GM12878 (cell line): ENCODE data around the gene PHF3.

Experiments
- ASH2L ChIP-seq: fragments of 300-600, 200-600 bp; sonication (generic); IDR thresholded peaks from 2 replicates; pipeline ENCODE4 v1.6.1; 2017; ENCODE audit warnings: low read depth, mild to moderate bottlenecking, borderline replicate concordance
- BHLHE40 ChIP-seq, 2 experiments: fragments of 450-650 bp in 1 of 2; IDR thresholded peaks; 2 replicates each; pipeline ENCODE4 v1.6.1; 2011 to 2017; ENCODE audit warnings: low read depth in 2 of 2, borderline replicate concordance in 1 of 2, improper control_type of control experiment in 1 of 2, low read length in 1 of 2, mild to moderate bottlenecking in 1 of 2
- CBX5 ChIP-seq: sonication (generic); IDR thresholded peaks from 2 replicates; pipeline ENCODE4 v1.6.1; 2016; ENCODE audit warnings: low read depth, moderate library complexity, mild to moderate bottlenecking, inconsistent platforms
- CREB1 ChIP-seq: IDR thresholded peaks from 2 replicates; pipeline ENCODE4 v1.6.1; 2012; ENCODE audit warnings: low read depth, mild to moderate bottlenecking, inconsistent platforms
- CTCF ChIP-seq, 3 experiments: IDR thresholded peaks in 2 of 3; conservative IDR thresholded peaks in 1 of 3; 2 replicates each; pipeline ENCODE4 v1.5.1; 2011; ENCODE audit warnings: low read depth in 3 of 3, low read length in 3 of 3, mild to moderate bottlenecking in 3 of 3, control low read depth in 2 of 3, moderate library complexity in 2 of 3, inconsistent platforms in 1 of 3, mixed read lengths in 1 of 3; ENCODE audit not compliant: control insufficient read depth in 2 of 3, insufficient read depth in 1 of 3; ENCODE audit errors: extremely low read depth in 1 of 3
- EP300 ChIP-seq, 2 experiments: fragments of 150-350 bp in 1 of 2; IDR thresholded peaks; 2 replicates each; pipeline ENCODE4 v1.6.1; 2011 to 2012; ENCODE audit warnings: low read depth in 2 of 2, low read length in 2 of 2, borderline replicate concordance in 1 of 2, improper control_type of control experiment in 1 of 2, inconsistent platforms in 1 of 2; ENCODE audit not compliant: control insufficient read depth in 1 of 2
- EZH2 ChIP-seq: IDR thresholded peaks from 2 replicates; pipeline ENCODE4 v1.6.1; 2012; ENCODE audit warnings: low read depth, mild to moderate bottlenecking, control low read depth, inconsistent platforms, low read length, borderline replicate concordance; ENCODE audit not compliant: control insufficient read depth
- HDAC2 ChIP-seq: fragments of 200-600 bp; sonication (generic); IDR thresholded peaks from 2 replicates; pipeline ENCODE4 v1.6.1; 2017
- IKZF1 ChIP-seq: fragments of 450-650 bp; conservative IDR thresholded peaks from 2 replicates; pipeline ENCODE4 v1.6.1; 2017; ENCODE audit warnings: antibody characterized with exemption, mild to moderate bottlenecking
- JUNB ChIP-seq: IDR thresholded peaks from 2 replicates; pipeline ENCODE4 v1.6.1; 2016; ENCODE audit warnings: antibody characterized with exemption, mild to moderate bottlenecking
- MLLT1 ChIP-seq: fragments of 450-650 bp; IDR thresholded peaks from 2 replicates; pipeline ENCODE4 v1.6.1; 2016; ENCODE audit warnings: mild to moderate bottlenecking
- POLR2A ChIP-seq: IDR thresholded peaks from 2 replicates; pipeline ENCODE4 v1.6.1; 2011; ENCODE audit warnings: low read depth, mild to moderate bottlenecking, low read length

GRCh38 chr6:63671098-63671754 lies 35.6 kb downstream of the PHF3 start:
- no peak for TF ChIP-seq CTCF (IDR thresholded peaks at IDR 0.05 in 2 of 3, conservative IDR thresholded peaks at IDR 0.05 in 1 of 3; ENCODE audit: control insufficient read depth in 2 of 3, extremely low read depth in 1 of 3, insufficient read depth in 1 of 3, low read depth in 3 of 3, low read length in 3 of 3)
- no peak for TF ChIP-seq CBX5
- no peak for TF ChIP-seq CREB1
- TF ChIP-seq EP300 (IDR thresholded peaks at IDR 0.05; ENCODE audit: borderline replicate concordance in 1 of 2, control insufficient read depth in 1 of 2, low read depth in 2 of 2, low read length in 2 of 2): no peak
- TF ChIP-seq ASH2L: no peak
- no peak for TF ChIP-seq EZH2
- no peak for TF ChIP-seq IKZF1
- TF ChIP-seq HDAC2: no peak
- TF ChIP-seq POLR2A: no peak
- no peak for TF ChIP-seq BHLHE40 (IDR thresholded peaks at IDR 0.05; ENCODE audit: borderline replicate concordance in 1 of 2, low read depth in 2 of 2, low read length in 1 of 2)
- TF ChIP-seq JUNB: no peak
- no peak for TF ChIP-seq MLLT1
